IPS-11a (cell line): Measurements from ENCODE around the gene PEAK3.

Experiments
- H3K4me3 ChIP-seq: one replicate; pipeline ENCODE4 v1.5.1; 2013; ENCODE audit warnings: low read depth, low read length, control low read depth

The PEAK3 gene, protein sequence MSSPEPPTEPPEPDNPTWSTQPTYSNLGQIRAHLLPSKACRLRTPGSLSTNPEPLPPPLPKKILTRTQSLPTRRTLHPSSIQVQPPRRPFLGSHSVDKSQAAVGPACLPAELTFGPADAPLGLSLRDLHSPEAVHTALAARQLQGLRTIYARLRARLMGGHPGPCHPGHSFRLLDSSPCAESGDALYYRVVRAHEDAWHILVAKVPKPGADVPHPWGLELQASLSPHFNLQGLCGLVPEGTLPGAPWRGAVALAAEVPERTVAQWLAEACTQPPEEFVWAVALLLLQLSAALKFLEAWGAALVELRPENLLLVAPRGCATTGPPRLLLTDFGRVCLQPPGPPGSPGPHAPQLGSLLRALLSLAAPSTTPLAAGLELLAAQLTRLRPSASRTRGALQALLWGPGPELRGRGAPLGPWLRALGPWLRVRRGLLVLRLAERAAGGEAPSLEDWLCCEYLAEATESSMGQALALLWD

DNA sequence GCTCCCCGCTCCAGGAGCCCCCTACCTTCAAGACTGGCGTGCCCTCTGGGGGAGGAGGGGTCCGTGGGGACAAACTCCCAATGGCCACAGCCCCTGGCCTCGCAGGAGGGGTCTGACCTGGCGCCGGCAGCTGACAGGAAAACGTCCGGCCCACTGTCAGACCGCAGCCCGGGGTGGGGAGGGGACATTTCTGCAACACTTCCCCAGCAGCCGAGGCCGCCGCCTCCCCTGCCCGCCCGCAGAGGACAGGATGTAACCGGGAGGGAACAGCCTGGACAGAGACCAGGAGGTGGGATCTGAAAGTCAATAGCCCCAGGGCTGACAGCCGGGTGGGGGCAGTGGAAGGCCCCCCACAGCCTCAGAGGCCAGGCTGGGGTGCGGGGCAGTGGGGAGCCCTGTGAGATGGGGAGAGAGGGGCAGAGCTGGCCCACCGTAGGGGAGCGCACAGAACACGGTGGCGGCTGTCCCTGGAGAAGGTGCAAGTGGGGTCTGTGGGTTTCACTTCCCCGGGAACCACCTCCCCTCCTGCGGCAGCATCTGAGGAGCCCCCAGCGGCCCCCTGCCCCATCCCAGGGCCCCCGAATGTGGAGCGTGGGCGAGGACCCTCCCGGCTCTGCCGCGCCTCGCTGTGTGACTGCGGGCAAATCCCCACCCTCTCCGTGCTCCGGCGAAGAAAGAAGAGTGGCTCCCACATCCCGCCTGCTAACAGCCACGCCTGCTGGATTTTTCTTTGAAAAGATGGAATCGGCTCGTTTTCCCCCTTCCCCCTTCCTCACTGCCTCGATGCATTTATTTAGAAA lies at the start of gene PEAK3:
TSS of gene PEAK3 (minus strand) at position 114 of the 800 bp plus-strand sequence. CDS start 1,244 bp downstream, outside the sequence.
- H3K4me3 ChIP-seq = peak within 1 kb of the TSS; percentile 30

DNA sequence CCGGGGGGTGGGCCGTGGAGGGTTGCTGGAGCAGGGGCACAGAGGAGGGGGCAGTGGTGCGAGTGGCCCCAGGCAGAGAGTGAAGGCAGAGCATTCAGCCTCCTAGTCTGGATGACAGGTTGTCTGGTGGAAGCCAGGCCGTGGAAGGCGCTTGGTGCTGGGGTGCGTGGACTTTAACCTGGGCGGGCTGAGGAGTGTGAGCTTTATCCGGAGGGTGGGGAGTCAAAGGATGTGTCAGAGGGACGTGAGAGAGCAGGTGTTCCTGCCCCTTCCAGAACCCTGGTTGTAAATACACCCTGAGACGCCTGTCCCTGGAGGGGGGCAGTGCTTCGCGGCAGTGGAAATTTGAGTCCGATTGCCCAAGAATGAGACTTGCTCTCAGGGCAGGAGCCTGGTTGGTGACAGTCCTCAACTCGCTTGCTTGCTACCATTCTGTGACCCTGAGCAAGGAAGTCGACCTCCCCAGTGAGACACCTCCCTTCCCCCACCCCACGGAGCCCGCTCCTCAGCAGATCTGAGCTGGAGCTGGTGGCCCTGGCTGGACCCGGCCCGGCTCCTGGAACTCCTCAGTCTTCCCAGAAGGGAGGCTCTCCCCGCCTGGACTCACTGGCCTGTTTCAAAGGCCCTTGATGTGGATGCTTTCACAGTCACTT lies 48.8 kb upstream of the PEAK3 start:
- no peak overlapping the region for H3K4me3 ChIP-seq

DNA sequence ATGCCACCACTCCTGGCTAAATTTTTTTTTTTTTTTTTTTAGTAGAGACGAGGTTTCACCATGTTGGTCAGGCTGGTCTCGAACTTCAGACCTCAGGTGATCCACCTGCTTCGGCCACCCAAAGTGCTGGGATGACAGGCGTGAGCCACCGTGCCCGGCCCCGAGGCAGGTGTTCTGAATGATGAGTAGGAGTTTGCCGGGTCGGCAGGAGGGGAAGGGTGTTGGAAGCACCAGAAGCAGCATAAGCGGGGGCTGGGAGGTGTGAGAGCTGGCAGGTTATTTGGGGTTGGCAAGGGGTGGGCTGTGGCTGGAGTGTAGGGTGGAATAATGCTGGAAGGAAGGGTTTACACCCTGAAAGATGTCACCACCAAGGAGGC lies 48.3 kb upstream of the PEAK3 start:
- H3K4me3 ChIP-seq = no peak overlapping the region

DNA sequence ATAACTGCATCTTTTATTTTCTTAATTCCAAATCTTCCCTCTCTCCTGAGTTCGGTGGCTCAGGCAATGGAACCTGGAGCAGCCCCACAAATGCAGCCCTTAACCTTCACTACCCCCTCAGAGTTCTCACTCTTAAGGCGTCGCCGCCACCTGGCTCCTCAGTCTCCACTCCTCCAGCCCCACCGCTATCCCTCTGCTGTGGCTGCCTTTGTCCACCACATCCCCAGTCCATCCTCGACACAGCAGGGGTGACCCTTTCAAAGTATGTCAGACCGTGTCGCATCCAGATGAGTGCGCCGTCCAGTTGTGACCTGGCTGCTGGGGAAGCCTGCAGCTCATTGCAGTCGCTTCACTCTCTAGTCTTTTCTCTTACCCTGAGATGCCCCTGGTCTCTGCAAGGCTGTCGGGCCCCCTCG lies 47.5 kb upstream of the PEAK3 start:
- peak overlapping the region; percentile 96 for H3K4me3 ChIP-seq

DNA sequence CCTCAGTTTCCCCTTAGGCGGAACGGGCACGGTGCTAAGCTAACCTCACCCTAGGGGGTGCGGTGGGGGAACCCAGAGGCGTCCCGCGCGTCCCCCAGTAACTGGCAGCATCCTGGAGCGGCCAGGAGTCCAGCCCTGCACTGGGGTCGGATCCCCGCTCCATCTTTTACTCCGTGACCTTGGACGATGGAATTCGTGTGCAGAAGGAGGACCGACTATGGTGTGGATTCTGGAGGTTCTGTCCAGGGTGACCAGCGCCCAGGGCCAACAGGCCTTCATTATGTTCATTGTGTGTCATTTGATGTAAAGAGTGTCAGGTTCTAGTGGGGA lies 47.1 kb upstream of the PEAK3 start:
- peak overlapping the region; percentile 96 for H3K4me3 ChIP-seq

DNA sequence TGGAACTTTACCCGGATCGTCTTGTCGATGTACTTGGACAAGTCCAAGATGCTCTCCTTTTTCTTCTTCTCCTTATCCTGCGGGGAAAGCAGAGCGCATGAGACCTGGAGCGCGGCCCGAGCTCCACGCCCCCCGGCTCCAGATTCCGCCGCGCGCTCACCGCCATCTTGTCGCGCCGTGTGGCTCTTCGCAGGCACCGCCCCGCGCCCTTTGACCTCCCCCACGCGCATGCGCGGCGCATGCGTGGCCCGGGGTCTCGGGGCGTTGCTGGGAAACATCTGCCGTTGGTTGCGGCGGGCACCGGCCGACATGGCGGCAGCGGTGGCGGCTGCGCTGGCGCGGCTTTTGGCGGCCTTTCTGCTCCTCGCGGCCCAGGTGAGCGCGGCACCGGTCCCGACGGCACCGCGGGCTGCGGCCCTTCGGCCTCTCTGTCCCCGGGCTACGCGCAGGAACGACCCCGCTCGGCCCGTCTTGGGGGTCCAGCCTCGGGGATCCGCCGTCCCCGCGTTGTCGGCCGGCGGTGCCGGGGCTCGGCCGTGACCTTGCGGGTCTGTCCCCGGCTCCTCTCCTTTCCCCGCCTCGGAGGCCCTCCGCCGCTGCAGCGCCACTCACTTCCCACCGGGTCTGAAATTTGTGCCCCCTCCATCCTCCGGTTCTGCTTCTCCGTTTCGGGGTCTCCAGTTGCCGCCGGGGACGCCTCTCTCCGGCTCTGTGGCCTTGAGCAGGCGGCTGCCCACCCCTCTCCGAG lies 46.6 kb upstream of the PEAK3 start, which contains the start of the genes LSM7 and SPPL2B:
TSS of gene LSM7 (minus strand) at position 186 of the 748 bp plus-strand sequence. CDS start at position 166, 20 bp downstream.
TSS of gene SPPL2B (plus strand) at position 284 of the 748 bp plus-strand sequence. CDS start at position 310, 26 bp downstream.
- H3K4me3 ChIP-seq = peak within 1 kb of the TSS; percentile 96

DNA sequence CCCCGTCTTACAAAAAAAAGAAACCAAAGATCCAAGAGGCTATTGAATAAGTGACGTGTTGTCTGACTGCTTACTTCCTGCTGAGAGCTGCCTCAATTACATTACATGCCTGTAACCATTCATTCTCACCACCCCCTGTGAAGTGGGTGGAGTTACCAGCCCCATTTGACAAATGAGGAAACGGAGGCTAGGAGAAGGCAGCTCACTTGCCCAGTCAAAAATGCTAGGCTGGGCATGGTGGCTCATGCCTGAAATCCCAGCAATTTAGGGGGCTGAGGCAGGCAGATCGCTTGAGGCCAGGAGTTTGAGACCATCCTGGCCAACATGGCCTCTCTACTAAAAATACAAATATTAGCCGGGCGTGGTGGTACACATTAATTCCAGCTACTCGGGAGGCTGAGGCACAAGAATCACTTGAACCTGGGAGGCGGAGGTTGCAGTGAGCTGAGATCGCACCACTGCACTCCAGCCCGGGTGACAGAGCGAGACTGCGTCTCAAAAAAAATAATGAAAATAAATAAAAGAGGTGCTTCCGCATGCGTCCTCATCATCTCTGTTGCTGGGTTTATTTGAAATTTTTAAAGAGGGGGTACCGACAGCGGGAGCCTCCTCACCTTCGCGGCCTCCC lies 45.9 kb upstream of the PEAK3 start:
- peak overlapping the region; percentile 96 for H3K4me3 ChIP-seq

DNA sequence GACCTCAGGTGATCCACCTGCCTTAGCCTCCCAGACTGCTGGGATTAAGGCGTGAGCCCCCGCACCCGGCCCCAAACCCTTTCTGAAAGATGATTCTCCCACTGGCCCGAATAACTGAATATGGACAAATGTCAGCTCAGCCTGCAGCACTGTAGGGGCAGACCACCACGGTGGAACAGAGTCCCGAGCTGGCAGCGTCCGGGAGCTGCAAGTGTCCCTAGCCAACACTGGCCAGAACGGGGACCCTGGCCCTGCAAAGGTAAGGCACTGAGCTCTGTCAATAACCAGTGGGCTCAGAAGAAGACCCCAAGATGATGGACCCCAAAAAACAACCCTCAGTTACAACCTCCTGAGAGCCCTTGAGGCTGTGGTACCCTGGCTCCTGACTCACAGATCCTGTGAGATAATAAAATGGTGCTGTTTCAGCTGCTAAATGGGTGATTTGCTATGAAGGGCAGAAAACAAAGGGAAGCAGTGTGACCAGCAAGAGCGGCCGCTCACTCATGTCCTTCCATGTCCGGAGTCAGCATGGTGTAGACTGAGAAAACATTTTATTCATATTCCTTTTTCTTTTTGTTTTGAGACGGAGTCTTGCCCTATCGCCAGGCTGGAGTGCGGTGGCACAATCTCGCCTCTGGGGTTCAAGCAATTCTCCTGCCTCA lies 44.9 kb upstream of the PEAK3 start:
- no peak overlapping the region for H3K4me3 ChIP-seq

DNA sequence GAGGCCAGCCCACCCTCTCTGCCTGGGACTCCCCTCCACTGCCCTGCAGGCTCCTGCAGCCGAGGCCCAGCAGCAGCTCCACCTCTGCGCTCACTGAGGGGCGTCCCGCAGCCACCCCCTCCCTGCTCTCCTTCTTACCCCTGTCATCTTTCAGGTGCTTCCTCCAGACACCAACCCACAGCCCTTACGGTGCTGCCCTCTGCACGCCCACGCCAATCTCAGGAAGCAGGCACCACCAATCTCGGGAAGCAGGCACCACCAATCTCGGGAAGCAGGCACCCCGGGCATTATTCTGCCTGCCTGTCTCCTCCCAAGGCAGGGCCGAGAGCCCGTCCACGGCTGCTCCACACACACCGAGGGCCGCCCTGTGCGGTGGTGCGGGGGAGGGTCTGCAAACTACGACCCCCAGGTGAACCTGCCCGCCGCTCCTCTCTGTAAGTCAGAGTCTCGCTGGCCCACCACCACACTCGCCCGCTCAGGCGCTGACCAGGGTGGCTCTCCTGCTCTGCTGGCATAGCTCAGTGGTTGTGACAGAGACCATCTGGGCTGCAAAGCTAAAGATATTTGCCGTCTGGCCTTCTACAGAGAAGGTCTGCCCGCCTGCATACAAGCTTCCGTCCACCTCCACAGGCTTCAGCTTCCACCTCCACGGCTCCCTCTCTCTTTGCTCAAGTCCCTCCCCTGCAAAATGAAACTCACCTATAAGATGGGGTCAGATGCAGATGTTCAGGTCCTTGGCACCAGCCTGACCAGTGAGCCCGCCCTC lies 43.5 kb upstream of the PEAK3 start:
- H3K4me3 ChIP-seq = no peak overlapping the region

DNA sequence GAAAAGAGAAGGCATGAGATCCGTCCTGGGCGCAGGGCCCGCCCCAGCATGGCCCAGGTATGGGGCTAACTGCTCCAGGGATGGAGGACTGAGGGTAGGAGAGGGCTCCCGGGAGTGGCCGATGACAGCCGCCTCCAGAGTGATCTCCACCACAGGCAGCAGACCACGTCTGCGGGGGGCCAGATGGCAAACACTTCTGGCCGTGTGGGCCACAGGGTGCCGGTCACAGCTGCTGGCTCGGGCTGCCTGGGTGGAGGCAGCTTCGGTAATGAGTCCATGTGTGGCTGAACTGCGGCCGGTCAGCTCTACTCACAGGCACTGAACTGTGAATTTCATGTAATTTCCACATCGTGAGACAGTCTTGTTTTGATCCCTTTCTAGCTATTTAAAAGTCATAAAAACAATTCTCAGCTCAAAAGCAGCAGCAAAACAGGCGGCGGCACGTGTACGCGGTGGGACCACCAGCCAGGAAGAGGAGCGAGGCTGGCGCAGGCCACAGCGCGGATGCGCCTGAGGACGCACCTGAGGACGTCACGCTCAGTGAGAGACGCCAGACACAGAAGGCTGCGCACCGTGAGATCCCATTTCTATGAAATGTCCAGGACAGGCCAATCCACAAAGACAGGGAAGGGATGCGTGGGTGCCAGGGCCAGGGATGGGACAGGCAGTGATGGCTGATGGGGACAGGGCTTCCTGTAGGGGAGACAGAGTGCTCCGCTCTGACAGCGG lies 42.4 kb upstream of the PEAK3 start:
- H3K4me3 ChIP-seq = no peak overlapping the region

DNA sequence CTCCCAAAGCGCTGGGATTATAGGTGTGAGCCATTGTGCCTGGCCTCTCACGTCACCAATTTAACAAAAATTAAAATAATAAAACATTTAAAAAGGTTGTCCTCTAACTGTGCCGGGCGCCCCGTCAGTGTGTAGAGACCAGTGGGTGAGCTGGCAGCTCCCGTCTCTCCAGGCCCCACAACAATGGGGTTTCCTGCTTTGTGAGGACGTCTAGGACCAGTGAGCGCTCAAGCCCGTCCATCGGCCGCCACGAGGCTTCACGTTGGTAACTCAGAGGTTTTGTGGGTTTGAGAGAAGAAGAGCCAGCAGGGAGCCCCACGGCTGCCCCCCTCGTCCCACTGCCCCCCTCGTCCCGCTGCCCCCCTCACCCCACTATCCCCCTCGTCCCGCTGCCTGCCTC lies 41.7 kb upstream of the PEAK3 start:
- H3K4me3 ChIP-seq = no peak overlapping the region

DNA sequence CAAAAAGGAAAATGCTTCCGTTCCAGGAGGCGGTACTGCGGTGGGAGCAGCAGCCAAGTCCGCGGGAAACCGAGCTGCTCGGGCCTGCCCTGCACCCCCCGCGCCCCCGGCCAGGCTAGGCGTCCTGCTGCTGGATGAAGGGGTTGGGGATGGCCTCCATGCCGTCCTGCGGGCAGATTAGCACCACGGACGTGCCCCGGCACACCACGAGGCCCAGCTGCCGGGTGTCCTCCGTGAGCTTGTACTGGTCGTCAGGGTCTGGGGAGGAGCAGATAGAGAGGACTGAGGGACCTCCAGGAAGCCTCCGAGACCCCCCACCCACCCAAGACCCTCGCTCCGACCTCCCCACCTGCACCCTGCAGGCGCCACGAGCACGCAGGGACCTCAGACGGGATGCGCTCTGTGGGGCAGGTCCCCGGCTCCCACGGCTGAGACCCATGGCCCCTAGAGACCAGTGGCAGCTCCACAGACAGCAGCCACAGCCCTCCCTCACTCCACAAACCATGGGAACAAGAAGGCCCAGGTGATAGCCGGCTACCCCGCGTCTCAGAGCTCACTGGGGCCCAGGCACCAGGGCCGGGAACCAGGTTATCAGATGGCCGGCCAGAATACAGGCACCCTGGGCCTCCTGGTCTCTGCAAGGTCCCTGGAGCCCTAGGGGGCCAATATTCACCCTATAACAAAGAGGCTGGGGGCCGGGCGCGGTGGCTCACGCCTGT lies 39.7 kb upstream of the PEAK3 start:
- H3K4me3 ChIP-seq = no peak overlapping the region

DNA sequence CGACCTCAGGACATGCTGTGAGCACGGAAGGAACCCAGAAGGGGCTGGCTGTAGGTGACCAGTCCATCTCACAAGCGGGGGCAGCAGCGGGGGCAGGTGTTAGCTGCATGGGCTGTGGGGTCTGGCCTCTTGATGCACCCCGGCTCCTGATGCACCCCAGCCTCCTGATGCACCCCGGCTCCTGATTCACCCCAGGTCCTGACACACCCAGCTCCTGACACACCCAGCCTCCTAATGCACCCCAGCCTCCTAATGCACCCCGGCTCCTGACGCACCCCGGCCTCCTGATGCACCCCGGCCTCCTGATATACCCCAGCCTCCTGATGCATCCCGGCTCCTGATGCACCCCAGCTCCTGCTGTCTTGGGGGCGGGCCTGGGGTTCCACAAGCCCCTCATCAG lies 39.0 kb upstream of the PEAK3 start:
- H3K4me3 ChIP-seq = no peak overlapping the region

DNA sequence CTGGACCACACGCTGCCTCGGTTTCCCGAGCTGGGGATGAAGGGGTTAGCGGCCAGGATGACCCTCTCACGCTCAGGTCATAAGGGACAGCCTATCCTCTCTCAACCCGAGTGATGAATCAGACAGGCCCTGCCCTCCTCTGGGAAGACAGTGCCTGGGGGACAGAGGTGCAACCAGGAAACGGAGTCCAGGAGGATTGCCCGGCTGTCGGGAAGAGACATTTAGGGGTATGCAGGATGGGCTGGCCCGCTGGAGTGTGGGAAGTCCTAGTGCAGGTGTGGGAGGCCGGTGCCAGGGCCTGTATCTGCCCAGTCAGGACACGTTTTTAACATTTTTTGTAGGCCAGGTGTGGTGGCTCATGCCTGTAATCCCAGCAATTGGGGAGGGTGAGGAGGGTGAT lies 38.1 kb upstream of the PEAK3 start:
- H3K4me3 ChIP-seq = no peak overlapping the region

DNA sequence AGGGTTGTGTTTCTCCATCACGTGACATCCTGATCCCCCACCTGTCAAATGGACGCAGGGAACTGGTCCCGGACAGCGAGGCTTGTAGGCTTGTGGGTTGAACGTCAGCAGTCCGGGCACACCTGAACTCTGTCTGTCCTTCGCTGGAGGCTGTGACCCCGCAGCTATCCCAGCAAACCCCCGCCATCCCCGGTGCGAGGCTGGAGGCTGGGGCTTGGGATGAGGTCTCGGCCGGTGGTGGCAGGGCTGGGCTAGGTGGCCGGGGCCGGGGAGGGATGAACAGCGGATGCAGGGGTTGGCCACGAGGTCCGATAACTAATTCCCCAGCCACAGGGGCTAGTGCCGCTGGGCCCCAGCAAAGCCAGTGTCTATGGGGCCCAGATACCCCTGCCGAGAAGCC lies 37.6 kb upstream of the PEAK3 start:
- no peak overlapping the region for H3K4me3 ChIP-seq

DNA sequence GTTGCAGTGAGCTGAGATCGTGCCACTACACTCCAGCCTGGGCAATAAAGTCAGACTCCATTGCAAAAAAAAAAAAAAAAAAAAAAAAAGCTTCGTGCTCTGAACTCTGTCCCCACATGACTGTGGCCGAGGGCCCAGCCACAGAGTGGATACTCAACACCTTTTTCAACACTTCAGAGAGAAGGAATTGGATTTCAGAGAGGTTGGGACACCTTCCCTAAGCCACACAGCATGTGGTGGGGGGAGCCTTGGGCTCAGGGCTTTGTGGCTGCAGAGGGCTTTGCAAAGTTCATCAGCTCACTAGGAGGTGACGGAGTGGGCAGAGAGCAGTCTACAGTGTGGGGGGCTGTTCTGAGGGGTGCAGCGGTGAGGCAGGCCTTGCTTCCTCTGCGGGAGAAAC lies 36.9 kb upstream of the PEAK3 start:
- no peak overlapping the region for H3K4me3 ChIP-seq

DNA sequence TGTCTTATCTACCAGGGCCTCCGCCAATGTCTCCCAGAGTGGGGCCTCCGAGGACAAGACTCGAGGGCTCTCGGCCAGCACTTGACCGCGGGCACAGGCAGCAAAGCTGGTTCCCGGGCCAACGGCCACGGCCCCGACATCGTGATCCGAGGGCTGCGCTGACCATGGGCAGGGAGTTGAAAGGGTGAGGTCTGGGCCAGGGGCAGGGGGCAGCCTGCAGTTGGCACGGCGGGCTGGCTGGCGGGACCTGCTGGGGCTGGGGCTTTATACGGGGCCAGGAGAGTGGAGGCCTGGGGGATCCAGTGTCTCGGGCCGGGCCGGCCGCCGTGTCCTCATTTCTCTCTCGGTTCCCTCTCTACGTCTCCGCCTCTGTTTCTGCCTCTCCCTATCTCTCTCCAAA lies 35.8 kb upstream of the PEAK3 start:
- no peak overlapping the region for H3K4me3 ChIP-seq

DNA sequence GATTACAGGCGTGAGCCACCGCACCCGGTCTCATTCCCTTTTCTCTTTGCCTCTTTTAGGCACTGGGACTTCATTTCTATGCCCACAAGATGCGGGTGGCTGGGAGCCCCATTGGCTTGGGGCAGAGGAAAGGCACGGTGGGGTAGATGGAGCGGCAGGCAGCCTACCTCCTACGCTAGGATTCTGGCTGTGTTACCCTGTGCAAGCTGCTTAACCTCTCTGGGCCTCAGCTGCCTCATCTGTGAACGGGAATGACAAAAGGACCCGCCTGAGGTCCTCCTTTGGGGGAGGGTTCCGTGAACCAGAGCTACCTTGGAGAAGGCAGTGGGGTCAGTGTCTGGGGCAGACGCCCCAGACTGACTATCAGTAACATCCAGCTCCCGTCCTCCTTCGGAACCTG lies 35.3 kb upstream of the PEAK3 start:
- no peak overlapping the region for H3K4me3 ChIP-seq
